Measurements from ENCODE around the gene EDNRB. TPM values are rescaled to one million over a fixed set of nuclear protein-coding genes. Genes with fewer than 3 reads are reported as not detected.
"Not testable (repeated sequence)": the region's sequence is repeated elsewhere in the genome, so short reads cannot be mapped to it uniquely, and the experiment has no call there.

Gene EDNRB
- total RNA-seq = not detected

GRCh38 chr13:77918391-77919245 lies at the start of gene EDNRB:
Gene EDNRB (minus strand): TSS chr13:77918831. CDS start chr13:77918573, 258 bp downstream.
- DNase-seq (peak; percentile 31), ATAC-seq (ENCODE audit: low read depth) (peak; percentile 30)
- no peaks in the 10 kb centered on the region for H3K9me3 Mint-ChIP-seq
- H3K4me3 Mint-ChIP-seq = no peak within 1 kb of the TSS
- no peak within 1 kb of the TSS for H3K27ac Mint-ChIP-seq
- POLR2A ChIA-PET = no interaction called here
- peaks cover 10% of the 10 kb centered on the region for H3K27me3 Mint-ChIP-seq
- no peaks in the 10 kb centered on the region for H3K36me3 Mint-ChIP-seq
- H3K4me1 Mint-ChIP-seq = peaks cover 3% of the 10 kb centered on the region

- no peak overlapping the region for H3K27ac Mint-ChIP-seq
- no peaks in the 10 kb centered on the region for H3K36me3 Mint-ChIP-seq
- POLR2A ChIA-PET = no interaction called here
- H3K4me3 Mint-ChIP-seq = no peak overlapping the region
- H3K9me3 Mint-ChIP-seq = peaks cover 1% of the 10 kb centered on the region
- H3K4me1 Mint-ChIP-seq = no peaks in the 10 kb centered on the region
- DNase-seq (no peak), ATAC-seq (ENCODE audit: low read depth) (no peak)
- H3K27me3 Mint-ChIP-seq = peaks cover 3% of the 10 kb centered on the region
Measured at GRCh38 chr13:77966671-77967070, 48.0 kb upstream of the EDNRB start.

- Mint-ChIP-seq H3K27me3 (no peaks in the 10 kb centered on the region), H3K27ac (no peak overlapping the region), H3K4me1 (no peaks in the 10 kb centered on the region), H3K9me3 (no peaks in the 10 kb centered on the region), H3K36me3 (no peaks in the 10 kb centered on the region), H3K4me3 (no peak overlapping the region)
- DNase-seq = no peak
- POLR2A ChIA-PET = no interaction called here
- ATAC-seq (ENCODE audit: low read depth) = no peak
Measured at GRCh38 chr13:77952737-77953136, 34.1 kb upstream of the EDNRB start.

GRCh38 chr13:77952276-77952675 lies 33.6 kb upstream of the EDNRB start:
- POLR2A ChIA-PET = no interaction called here
- no peaks in the 10 kb centered on the region for H3K27me3 Mint-ChIP-seq
- DNase-seq (no peak), ATAC-seq (ENCODE audit: low read depth) (no peak)
- H3K36me3 Mint-ChIP-seq = no peaks in the 10 kb centered on the region
- no peak overlapping the region for H3K27ac Mint-ChIP-seq
- H3K9me3 Mint-ChIP-seq = no peaks in the 10 kb centered on the region
- no peak overlapping the region for H3K4me3 Mint-ChIP-seq
- H3K4me1 Mint-ChIP-seq = no peaks in the 10 kb centered on the region

GRCh38 chr13:77946522-77946921 lies 27.9 kb upstream of the EDNRB start:
- ATAC-seq (ENCODE audit: low read depth) = no peak

GRCh38 chr13:77935063-77935462 lies 16.4 kb upstream of the EDNRB start:
- H3K36me3 Mint-ChIP-seq; H3K4me1 Mint-ChIP-seq; ATAC-seq (ENCODE audit: low read depth); H3K27ac Mint-ChIP-seq; H3K9me3 Mint-ChIP-seq; DNase-seq; H3K4me3 Mint-ChIP-seq; H3K27me3 Mint-ChIP-seq; POLR2A ChIA-PET: not testable (repeated sequence)

More at GRCh38 chr13:77946522-77946921, 27.9 kb upstream of the EDNRB start:
- Mint-ChIP-seq H3K27me3 (peaks cover 2% of the 10 kb centered on the region), H3K9me3 (no peaks in the 10 kb centered on the region), H3K4me3 (no peak overlapping the region), H3K4me1 (no peaks in the 10 kb centered on the region), H3K27ac (no peak overlapping the region), H3K36me3 (no peaks in the 10 kb centered on the region)
- POLR2A ChIA-PET = no interaction called here
- no peak for DNase-seq

GRCh38 chr13:77930430-77930829 lies 11.8 kb upstream of the EDNRB start:
- Mint-ChIP-seq H3K27ac (no peak overlapping the region), H3K36me3 (no peaks in the 10 kb centered on the region), H3K27me3 (peaks cover 3% of the 10 kb centered on the region), H3K4me1 (peaks cover 3% of the 10 kb centered on the region), H3K4me3 (no peak overlapping the region), H3K9me3 (peaks cover 2% of the 10 kb centered on the region)
- POLR2A ChIA-PET = no interaction called here
- DNase-seq (no peak), ATAC-seq (ENCODE audit: low read depth) (no peak)

- DNase-seq = no peak
- peaks cover 3% of the 10 kb centered on the region for H3K4me1 Mint-ChIP-seq
- peaks cover 2% of the 10 kb centered on the region for H3K9me3 Mint-ChIP-seq
- H3K27me3 Mint-ChIP-seq = peaks cover 6% of the 10 kb centered on the region
- H3K36me3 Mint-ChIP-seq = no peaks in the 10 kb centered on the region
- no peak overlapping the region for H3K4me3 Mint-ChIP-seq
- POLR2A ChIA-PET = no interaction called here
- no peak for ATAC-seq (ENCODE audit: low read depth)
- no peak overlapping the region for H3K27ac Mint-ChIP-seq
Measured at GRCh38 chr13:77928909-77929308, 10.3 kb upstream of the EDNRB start.

GRCh38 chr13:77925616-77926015 lies 7.0 kb upstream of the EDNRB start:
- peaks cover 11% of the 10 kb centered on the region for H3K27me3 Mint-ChIP-seq
- no peak overlapping the region for H3K4me3 Mint-ChIP-seq
- H3K27ac Mint-ChIP-seq = no peak overlapping the region
- DNase-seq (no peak), ATAC-seq (ENCODE audit: low read depth) (no peak)
- POLR2A ChIA-PET = no interaction called here
- peaks cover 3% of the 10 kb centered on the region for H3K4me1 Mint-ChIP-seq
- H3K36me3 Mint-ChIP-seq = no peaks in the 10 kb centered on the region
- H3K9me3 Mint-ChIP-seq = peaks cover 2% of the 10 kb centered on the region

- Mint-ChIP-seq H3K4me3 (no peak overlapping the region), H3K27me3 (peaks cover 11% of the 10 kb centered on the region), H3K36me3 (no peaks in the 10 kb centered on the region), H3K4me1 (peaks cover 3% of the 10 kb centered on the region), H3K27ac (no peak overlapping the region), H3K9me3 (no peaks in the 10 kb centered on the region)
- DNase-seq (no peak), ATAC-seq (ENCODE audit: low read depth) (no peak)
- POLR2A ChIA-PET = no interaction called here
Measured at GRCh38 chr13:77919921-77920294, 1.3 kb upstream of the EDNRB start.

GRCh38 chr13:77919246-77919920 lies 752 bp upstream of the EDNRB start:
- H3K9me3 Mint-ChIP-seq = no peaks in the 10 kb centered on the region
- H3K36me3 Mint-ChIP-seq = no peaks in the 10 kb centered on the region
- peak; percentile 23 for DNase-seq
- no peak overlapping the region for H3K27ac Mint-ChIP-seq
- POLR2A ChIA-PET = no interaction called here
- no peak overlapping the region for H3K4me3 Mint-ChIP-seq
- ATAC-seq (ENCODE audit: low read depth) = no peak
- H3K27me3 Mint-ChIP-seq = peaks cover 9% of the 10 kb centered on the region
- H3K4me1 Mint-ChIP-seq = peaks cover 3% of the 10 kb centered on the region

- Mint-ChIP-seq H3K4me1 (peaks cover 3% of the 10 kb centered on the region), H3K9me3 (no peaks in the 10 kb centered on the region), H3K27ac (no peak overlapping the region), H3K36me3 (no peaks in the 10 kb centered on the region), H3K4me3 (no peak overlapping the region), H3K27me3 (peaks cover 4% of the 10 kb centered on the region)
- no peak for ATAC-seq (ENCODE audit: low read depth)
- DNase-seq = no peak
- POLR2A ChIA-PET = no interaction called here
Measured at GRCh38 chr13:77916488-77916887, 2.1 kb downstream of the EDNRB start.

GRCh38 chr13:77915686-77916085 lies 2.9 kb downstream of the EDNRB start:
- H3K4me1 Mint-ChIP-seq = peaks cover 3% of the 10 kb centered on the region
- no peak overlapping the region for H3K27ac Mint-ChIP-seq
- no peaks in the 10 kb centered on the region for H3K9me3 Mint-ChIP-seq
- H3K27me3 Mint-ChIP-seq = peaks cover 4% of the 10 kb centered on the region
- no peak overlapping the region for H3K4me3 Mint-ChIP-seq
- POLR2A ChIA-PET = no interaction called here
- H3K36me3 Mint-ChIP-seq = no peaks in the 10 kb centered on the region
- DNase-seq (no peak), ATAC-seq (ENCODE audit: low read depth) (no peak)

GRCh38 chr13:77913003-77913402 lies 5.6 kb downstream of the EDNRB start:
- Mint-ChIP-seq H3K9me3 (no peaks in the 10 kb centered on the region), H3K4me3 (no peak overlapping the region), H3K4me1 (no peaks in the 10 kb centered on the region), H3K27ac (no peak overlapping the region), H3K36me3 (no peaks in the 10 kb centered on the region), H3K27me3 (peaks cover 4% of the 10 kb centered on the region)
- DNase-seq (no peak), ATAC-seq (ENCODE audit: low read depth) (no peak)
- POLR2A ChIA-PET = no interaction called here

Data from activated naive CD8-positive, alpha-beta T cell treated with anti-CD3 and anti-CD28 coated beads, Interleukin-2, amount 10 ng/mL, durations not matched to agents 7 days and 5 days (primary cell).